Colon (tissue), 2 donors: Measurements from ENCODE around the gene ELOA2.
"Not testable (repeated sequence)": the region's sequence is repeated elsewhere in the genome, so short reads cannot be mapped to it uniquely, and the experiment has no call there.

Experiments
- FAIRE-seq: peaks from 2 replicates; lab custom pipeline; 2012; peaks lifted over from hg19 to GRCh38; lab: Jason Lieb, UNC
- donor health status: control.
- donor health status: control.

The ELOA2 gene

GRCh38 chr18:47022821-47023220, 12.6 kb downstream of the ELOA2 start:
- not testable (repeated sequence) for FAIRE-seq

GRCh38 chr18:47020757-47021156, 14.7 kb downstream of the ELOA2 start:
- not testable (repeated sequence) for FAIRE-seq

- not testable (repeated sequence) for FAIRE-seq
Measured at GRCh38 chr18:47019870-47020269, 15.6 kb downstream of the ELOA2 start.
